HG03139 (cell line): ENCODE measurements around the gene SLC17A7.

ENCODE experiments used
- ATAC-seq: cut with Tn5 transposase; IDR thresholded peaks from one replicate; pipeline ENCODE4 v1.9.1; 2021; ENCODE audit not compliant: unreplicated experiment

Gene SLC17A7

GRCh38 chr19:49383599-49383998 is 57.7 kb downstream of the SLC17A7 start:
- no peak for ATAC-seq

- no peak for ATAC-seq
Measured at GRCh38 chr19:49382639-49383038, 58.7 kb downstream of the SLC17A7 start.

DNA sequence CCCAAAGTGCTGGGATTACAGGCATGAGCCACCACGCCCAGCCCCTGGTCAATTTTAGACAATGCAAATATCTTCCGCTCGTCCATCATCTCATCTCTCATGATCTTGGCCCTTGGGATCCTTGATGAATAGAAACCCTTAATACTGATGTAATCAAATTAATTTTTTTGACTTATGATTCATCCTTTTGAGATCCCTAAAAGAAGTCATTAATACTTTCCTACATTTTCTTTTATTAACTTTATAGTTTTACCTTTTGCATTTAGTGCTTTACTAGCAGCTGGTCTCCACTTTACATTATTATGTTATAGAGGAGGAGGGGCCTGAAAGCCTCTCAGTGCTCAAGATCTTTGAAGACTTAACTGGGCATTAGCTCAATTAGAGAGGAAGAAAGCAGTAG is 60.9 kb downstream of the SLC17A7 start:
- no peak for ATAC-seq
